K562 (cell line): ENCODE data around the gene ACADVL.

Experiments used
- CTCF ChIP-seq, 3 experiments: IDR thresholded peaks in 2 of 3; conservative IDR thresholded peaks in 1 of 3; 2 replicates each; pipeline ENCODE4 v1.5.1; 2011 to 2012; ENCODE audit warnings: low read length in 3 of 3, mild to moderate bottlenecking in 3 of 3, control low read depth in 2 of 3, improper control_type of control experiment in 1 of 3, inconsistent platforms in 1 of 3, low read depth in 1 of 3, mixed read lengths in 1 of 3, moderate library complexity in 1 of 3; ENCODE audit not compliant: insufficient read depth in 2 of 3
- EZH2 ChIP-seq: IDR thresholded peaks from 2 replicates; pipeline ENCODE4 v1.6.1; 2012; ENCODE audit warnings: low read depth, mild to moderate bottlenecking, inconsistent platforms, low read length, borderline replicate concordance
- IRF9 ChIP-seq: fragments of 450-650 bp; IDR thresholded peaks from 2 replicates; pipeline ENCODE4 v1.6.1; 2016; ENCODE audit warnings: missing biosample characterization, missing genetic modification characterization
- SIN3A ChIP-seq, 2 experiments: fragments of 150-350 bp in 1 of 2; IDR thresholded peaks; 2 replicates each; pipeline ENCODE4 v1.6.1; 2011 to 2016; ENCODE audit warnings: borderline replicate concordance in 2 of 2, low read depth in 2 of 2, low read length in 2 of 2, mild to moderate bottlenecking in 2 of 2, moderate library complexity in 2 of 2; ENCODE audit not compliant: control insufficient read depth in 1 of 2
- SUPT5H ChIP-seq: fragments of 450-650 bp; IDR thresholded peaks from 2 replicates; pipeline ENCODE4 v1.6.1; 2016

- no peak for TF ChIP-seq CTCF (IDR thresholded peaks at IDR 0.05 in 2 of 3, conservative IDR thresholded peaks at IDR 0.05 in 1 of 3; ENCODE audit: insufficient read depth in 2 of 3, low read depth in 1 of 3, low read length in 3 of 3)
- TF ChIP-seq IRF9 (tag): no peak
- no peak for TF ChIP-seq SUPT5H
- no peak for TF ChIP-seq SIN3A (IDR thresholded peaks at IDR 0.05; ENCODE audit: borderline replicate concordance in 2 of 2, control insufficient read depth in 1 of 2, low read depth in 2 of 2, low read length in 2 of 2)
- TF ChIP-seq EZH2: no peak
These were observed 39.2 kb downstream of the ACADVL start for GRCh38 chr17:7258731-7259554.
